GM18498 (cell line): Measurements from ENCODE around the gene EXTL2.
"Not testable (repeated sequence)": the region's sequence is repeated elsewhere in the genome, so short reads cannot be mapped to it uniquely, and the experiment has no call there.

Source experiments
- ATAC-seq: cut with Tn5 transposase; IDR thresholded peaks from one replicate; pipeline ENCODE4 v1.9.1; 2021; ENCODE audit warnings: mild to moderate bottlenecking, moderate library complexity; ENCODE audit not compliant: unreplicated experiment

EXTL2 gene

DNA sequence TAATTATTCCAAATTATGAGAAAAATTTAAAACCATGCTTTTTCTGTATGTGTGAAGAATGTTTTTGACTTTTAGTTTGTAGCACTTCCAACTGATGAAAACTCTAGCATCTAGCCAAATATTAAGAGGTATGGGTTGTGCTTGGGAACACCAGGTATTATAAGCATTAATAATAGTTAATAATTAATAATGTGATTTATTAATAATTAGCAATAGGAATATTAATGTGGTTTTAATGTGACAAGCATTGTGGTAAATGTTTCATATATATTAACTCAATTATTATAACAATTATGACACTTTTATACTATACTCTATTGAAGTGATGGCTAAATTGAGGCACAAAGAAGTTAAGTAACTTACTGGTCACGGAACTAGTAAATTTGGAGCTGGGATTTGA lies 9.1 kb upstream of the EXTL2 start:
- ATAC-seq = no peak

DNA sequence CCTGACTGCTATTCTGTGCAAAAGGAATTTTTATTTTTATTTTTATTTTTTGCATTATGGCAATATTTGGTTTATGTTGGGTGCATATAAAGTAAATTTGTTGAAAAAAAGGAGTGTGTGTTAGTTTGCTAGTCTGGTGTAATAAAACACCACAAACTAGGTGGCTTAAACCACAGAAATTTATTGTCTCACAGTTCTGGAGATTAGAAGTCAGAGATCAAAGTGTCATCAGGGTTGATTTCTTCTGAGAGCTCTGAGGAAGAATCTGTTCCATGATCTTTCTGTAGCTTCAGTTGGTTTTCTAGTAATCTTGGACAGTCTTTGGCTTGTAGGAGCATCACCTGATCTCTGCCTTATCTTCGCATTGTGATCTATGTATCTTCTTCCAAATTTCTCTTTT lies 7.7 kb upstream of the EXTL2 start:
- ATAC-seq = no peak

DNA sequence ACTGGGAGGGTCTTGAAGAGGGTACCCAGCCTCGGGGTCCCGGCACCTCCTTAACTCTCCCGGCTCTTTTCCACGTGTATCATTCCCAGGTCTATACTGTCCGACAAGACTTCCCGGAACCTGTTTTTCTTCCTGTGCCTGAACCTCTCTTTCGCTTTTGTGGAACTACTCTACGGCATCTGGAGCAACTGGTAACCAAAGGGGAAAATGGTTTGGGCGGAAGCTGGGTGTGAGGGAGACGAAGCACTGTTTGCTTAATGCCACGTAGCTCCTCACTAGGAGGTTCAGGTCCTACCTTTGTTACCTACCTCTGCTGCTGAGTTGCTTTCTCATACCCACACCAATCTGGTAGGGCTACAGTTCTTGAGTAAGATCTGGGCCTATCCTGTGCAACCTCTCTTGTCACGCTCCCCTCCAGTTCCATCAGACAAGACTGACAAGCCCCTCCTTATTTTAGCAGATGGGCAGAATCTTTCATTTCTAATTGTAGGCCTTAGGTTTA lies 1.9 kb upstream of the EXTL2 start:
- peak; percentile 41 for ATAC-seq

DNA sequence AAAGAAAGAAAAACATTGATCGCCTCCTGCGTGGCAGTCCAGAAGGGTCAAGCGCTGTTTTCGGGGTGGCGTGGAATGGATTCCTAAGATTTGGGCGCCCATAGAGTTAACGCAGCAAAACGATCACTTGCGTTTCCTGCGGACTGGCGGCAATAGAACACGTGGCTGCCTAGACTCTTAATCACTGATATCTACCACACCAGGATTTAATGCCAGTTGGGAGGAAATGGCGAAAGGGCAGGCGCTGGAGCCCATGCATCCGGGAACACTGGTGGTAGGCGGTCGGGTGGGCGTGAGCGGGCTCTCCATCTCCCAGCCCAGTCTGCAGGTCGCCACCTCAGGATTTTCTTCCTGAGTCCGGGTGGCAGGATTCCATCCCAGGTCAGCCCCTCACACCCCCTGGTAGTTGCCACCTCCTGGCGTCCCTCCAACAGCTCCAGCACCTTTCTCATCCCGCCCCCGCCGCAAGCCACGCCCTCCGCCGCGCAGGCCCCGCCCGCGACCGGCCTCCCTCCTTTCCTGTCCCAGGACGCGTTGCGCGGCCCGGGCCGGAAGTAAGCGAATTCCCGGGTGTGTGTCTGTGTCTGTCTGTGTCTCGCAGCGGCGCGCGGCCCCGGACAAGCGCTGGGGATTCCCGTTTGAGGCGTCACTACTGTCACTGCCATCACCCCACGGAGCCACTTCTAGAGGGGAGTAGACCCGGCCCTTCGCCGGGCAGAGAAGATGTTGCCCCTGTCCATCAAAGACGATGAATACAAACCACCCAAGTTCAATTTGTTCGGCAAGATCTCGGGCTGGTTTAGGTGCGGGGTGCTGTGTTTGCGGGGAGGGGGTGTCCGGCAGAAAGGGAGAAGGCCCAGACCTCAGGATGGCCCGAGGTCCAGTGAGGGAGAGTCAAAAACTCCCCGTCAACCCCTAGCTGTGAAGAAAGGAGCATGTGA lies 1.2 kb upstream of the EXTL2 start, which contains the start of gene SLC30A7:
SLC30A7 (plus strand) TSS at position 551 of the 941 bp plus-strand sequence; CDS start at position 724, 173 bp downstream.
- ATAC-seq = peak; percentile 80

DNA sequence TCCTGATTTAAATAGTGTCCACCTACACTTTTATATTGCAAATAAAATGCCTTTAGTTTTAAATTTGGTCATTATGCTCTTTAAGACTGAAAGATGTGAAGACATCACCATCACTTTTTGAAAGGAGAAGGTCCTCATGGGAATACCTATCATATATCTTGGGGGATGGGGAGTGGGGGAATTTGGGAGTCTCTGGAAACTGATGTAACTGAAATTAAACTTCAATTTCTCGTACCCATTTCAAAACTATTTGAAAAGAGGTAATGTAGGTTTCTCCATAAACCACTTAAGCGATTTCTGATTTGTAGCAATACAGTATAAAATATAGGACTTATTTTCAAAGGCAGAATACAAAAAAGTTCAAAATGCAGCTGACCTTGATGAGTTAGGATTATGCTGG lies 924 bp downstream of the EXTL2 start:
- no peak for ATAC-seq

DNA sequence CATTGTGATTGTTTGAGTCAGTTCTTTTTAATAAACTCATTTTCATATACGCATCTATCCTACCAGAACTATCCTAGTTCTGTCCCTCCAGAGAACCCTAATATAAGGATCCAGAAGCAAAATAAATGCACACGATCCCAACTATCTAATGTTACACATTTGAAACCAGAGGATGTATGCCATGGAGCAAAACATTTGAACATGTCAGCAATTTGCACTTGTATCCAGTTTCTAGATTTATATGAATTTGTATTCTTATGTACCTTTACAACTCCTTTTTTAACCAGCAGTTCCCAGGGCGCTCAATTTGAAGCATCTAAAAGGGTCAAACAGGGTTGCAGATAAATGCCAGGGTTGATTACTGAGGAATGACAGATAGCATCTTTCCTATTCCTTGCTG lies 2.1 kb downstream of the EXTL2 start:
- ATAC-seq = no peak

DNA sequence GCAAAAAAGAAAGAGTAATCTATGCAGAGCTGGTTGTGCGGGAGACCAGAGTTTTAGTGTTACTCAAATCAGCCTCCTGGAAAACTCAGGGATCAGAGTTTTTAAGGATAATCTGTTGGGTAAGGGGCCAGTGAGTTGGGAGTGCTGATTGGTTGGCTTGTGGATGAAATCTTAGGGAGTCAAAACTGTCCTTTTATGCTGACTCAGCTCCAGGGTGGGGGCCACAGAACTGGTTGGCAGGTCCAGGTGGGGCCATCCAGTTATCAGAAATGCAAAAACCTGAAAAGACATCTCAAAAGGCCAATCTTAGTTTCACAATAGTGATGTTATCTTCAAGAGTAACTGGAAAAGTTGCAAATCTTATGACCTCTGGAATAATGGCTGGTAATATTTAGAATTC lies 3.3 kb downstream of the EXTL2 start:
- no peak for ATAC-seq

DNA sequence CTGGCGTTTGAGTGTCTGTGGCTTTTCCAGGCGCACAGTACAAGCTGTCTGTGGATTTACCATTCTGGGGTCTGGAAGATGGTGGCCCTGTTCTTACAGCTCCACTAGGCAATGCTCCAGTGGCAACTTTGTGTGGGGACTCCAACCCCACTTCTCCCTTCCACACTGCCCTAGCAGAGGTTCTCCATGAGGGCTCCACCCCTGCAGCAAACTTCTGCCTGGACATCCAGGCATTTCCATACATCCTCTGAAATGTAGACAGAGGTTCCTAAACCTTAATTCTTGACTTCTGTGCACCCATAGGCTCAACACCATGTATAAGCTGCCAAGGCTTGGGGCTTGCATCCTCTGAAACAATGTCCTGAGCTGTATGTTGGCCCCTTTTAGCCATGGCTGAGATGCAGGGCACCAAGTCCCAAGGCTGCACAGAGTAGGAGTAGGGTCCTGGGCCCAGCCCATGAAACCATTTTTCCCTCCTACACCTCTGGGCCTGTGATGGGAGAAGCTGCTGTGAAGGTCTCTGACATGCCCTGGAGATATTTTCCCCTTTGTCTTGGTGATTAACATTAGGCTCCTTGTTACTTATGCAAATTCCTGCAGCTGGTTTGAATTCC lies 4.7 kb downstream of the EXTL2 start:
- ATAC-seq = not testable (repeated sequence)

GRCh38 chr1:100889007-100889406 lies 5.6 kb downstream of the EXTL2 start:
- not testable (repeated sequence) for ATAC-seq

DNA sequence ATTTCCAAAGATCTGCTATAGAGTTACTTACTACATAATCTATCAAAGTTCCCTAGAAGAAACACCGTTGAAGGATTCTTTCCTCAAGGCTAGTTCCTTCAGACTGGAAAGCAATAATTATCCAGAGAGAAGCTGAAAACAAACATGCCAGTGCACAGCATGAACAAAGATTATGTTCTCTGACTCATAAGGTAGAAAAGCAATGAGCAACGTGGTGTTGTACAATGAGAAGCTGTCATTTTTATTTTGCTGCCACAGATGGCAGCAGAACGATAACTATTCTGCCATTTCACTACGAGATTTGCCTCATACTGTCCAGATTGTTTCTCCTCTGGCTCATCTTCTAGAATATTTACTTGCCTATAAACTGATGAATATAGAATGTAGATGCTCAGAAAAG lies 10.7 kb downstream of the EXTL2 start:
- ATAC-seq = no peak

DNA sequence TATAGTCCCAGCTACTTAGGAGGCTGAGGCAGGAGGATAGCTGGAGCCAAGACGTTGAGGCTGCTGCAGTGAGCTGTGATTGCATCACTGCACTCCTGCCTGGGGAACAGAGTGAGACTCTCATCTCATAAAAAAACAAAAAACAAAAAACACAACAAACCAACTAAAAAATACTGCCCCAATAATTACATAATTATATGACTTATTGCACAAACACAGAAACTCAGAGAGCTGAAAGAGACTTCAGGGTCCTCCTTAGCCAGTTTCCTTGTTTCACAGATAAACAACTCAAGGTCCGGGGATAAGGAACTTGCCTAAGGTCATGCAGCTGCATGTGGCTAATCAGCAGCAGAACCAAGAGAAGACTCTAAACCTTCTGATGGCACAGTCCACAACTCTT lies 11.9 kb downstream of the EXTL2 start:
- no peak for ATAC-seq

DNA sequence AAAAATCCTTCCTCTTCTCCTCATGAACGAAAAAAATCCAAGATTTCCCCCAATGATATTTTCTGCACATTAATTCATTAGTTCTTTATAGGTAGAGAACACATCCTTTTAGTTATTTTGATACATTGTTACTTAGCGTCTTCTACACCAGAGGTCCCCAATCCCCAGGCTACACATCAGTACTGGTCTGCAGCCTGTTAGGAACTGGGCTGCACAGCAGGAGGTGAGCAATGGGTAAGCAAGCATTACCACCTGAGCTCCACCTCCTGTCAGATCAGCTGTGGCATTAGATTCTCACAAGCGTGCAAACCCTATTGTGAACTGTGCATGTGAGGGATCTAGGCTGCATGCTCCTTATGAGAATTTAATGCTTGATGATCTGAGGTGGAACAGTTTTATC lies 13.0 kb downstream of the EXTL2 start:
- ATAC-seq = no peak

GRCh38 chr1:100879422-100879821 lies 15.2 kb downstream of the EXTL2 start:
- no peak for ATAC-seq

DNA sequence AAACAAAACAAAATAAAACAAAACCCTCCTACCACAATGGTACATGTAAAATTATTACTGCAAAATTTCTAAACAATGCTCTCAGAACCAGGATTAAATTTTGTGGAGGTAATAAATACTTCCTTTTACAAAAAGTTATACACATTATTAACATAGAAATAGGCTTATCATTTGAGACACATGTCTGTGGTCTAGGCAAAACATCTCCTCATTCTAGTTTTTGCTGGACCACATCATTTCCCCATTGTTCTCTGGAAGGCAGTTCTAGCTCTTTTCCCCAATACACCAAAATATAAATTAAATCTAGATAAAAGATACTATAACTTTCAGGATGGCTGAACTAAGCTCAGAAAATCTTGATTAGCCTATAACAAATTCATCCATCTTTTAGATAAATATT lies 18.4 kb downstream of the EXTL2 start:
- no peak for ATAC-seq

DNA sequence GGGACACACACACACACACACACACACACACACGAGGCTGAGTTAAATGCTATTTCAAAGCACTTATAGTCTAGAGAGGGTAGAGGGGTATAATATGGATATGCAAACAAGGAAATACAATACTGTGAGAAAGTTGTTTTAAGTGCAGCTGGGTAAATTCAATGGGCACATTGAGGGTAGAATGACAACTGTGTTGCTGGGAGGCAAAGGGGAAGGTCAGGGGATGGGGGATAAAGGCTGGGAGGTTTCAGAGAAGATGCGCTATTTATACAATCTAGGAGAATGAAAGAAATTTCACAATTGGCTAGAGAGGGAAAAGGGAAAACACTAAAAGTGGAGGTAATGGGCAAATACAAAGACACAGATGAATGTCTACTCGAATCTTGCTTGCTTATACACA lies 19.4 kb downstream of the EXTL2 start:
- no peak for ATAC-seq

- ATAC-seq = no peak
Measured at GRCh38 chr1:100874433-100874832, 20.2 kb downstream of the EXTL2 start.

DNA sequence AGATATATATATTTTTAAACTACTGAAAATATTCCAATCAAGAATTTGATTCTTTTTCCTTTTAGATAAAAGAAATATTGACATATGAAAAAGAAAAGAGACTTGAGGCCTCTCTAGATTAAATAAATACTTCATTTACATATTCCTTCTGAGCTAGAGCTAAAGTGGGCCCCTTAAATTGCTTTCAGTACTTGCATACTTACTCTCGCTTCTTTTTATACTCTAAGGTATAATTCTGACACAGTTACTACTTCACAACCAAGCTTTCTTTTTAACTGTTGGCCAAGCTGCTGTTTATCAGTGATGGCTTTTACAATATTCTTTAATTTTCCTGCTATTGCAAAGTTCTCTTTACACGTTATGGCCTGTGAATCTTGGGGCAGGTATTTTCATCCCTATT lies 24.6 kb downstream of the EXTL2 start:
- ATAC-seq = peak; percentile 58

- no peak for ATAC-seq
Measured at GRCh38 chr1:100868364-100868995, 26.2 kb downstream of the EXTL2 start.

DNA sequence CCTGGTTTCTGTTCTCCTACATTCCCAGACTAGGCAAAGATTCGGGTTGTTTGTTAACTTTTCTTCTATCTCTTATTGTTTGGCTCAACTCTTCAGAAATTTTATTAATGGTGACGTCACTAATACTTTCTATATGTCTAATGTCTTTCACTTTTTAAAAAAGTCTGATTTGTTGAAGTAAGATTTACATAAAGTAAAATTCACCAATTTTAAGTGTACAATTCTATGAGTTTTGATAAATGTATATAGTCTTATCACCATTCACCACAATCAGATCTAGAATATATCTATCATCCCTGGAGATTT lies 27.8 kb downstream of the EXTL2 start:
- no peak for ATAC-seq

DNA sequence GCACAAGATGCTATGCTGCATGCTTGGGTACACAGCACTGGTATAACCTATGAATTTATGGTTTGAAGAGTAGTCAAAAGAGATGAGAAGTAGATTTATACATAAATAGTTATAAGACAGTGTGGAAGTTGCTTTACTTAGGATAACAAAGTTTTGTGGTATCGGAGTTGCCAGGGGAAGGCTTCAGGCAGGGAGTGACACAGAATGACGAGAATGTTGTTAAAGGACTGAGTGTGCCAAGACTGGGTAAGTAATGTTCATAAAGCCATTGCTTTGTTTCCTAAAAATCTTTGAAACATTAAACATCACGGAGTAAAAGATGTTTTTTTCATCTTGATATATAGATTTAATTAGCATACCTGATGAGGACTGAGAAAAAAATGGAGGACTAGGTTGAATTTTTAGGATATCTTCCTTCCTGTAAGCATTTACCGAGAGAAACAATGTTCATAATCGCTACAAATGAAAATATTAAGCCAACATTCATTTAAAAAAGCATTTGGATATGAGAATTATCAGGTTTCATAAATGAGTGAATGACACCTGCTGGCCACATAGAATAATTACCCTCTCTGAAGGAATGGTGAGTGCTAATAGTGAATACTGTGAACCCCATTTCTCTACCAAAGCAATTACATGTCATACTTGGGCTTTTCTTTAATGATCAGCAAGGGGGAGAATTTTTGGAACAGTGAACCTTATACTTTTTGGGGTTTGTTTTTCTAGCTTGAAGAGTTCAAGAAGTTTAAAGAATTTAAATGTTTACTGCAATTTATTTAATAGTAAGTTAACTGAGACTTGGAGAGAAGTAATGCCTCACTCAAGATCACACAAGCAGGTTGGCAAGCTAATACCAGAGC lies 28.4 kb downstream of the EXTL2 start:
- ATAC-seq = peak; percentile 58

- ATAC-seq = no peak
Measured at GRCh38 chr1:100862591-100862990, 32.1 kb downstream of the EXTL2 start.
